ENCODE data around the gene ERCC1. TPM values are rescaled to one million over a fixed set of nuclear protein-coding genes. Genes with fewer than 3 reads are reported as not detected.
A peak's percentile ranks its signal among the peaks of the same experiment; 100 is the strongest.

The ERCC1 gene
- total and polyA plus RNA-seq, 2 of the 13 experiments (the other 11 are each of a cell fraction or from before 2014, with no cell fraction given) = 40.0 to 66.4 TPM

DNA sequence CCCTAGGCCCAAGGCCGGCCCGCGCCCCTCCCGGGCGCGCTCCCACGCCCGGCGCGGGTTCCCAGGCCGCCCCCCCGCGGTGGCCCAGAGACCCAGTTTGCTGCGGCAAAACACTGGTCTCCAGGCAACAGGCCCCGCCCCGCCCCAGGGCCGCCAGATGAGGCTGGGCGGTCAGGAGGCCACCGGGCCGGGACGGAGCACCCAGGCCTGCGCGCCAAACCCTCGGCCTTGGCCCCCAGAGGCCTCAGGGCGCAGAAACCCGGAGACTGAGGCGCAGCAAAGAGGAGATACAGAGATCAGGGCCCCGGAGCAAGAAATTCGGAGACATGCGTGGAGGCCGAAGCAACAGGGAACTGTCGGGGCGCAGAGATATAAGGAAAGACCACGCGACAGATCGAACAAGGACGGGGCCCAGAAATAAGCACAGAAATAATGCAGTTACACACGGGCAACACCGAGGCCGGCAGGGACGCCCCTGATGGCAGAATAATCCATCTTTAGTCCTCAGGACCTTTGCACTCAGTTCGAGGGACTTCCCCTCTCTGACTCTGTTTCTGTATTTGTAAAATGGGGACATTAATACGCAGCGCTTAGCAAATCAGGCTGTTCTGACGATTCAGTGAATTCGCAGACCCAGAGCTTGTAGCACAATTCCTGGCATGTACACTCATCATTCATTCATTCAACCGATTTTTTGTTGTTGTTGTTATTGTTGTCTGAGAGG is 20.8 kb upstream of the ERCC1 start (continued):
- TF ChIP-seq SIX4 (CRISPR knock-in tag; IDR thresholded peaks at IDR 0.05) (no peak), SNAI1 (CRISPR knock-in tag; IDR thresholded peaks at IDR 0.05; ENCODE audit: borderline replicate concordance) (no peak), TEAD3 (CRISPR knock-in tag; optimal IDR thresholded peaks at IDR 0.05; ENCODE audit: borderline replicate concordance) (no peak), RFX5 (IDR thresholded peaks at IDR 0.05; ENCODE audit: low read depth, low read length) (0 out of 2 replicates have a peak, but pooled peaks have one; percentile 17), ZFP62 (CRISPR knock-in tag; IDR thresholded peaks at IDR 0.05) (no peak), SKI (IDR thresholded peaks at IDR 0.05; ENCODE audit: partially characterized antibody) (peak; percentile 65), KLF15 (CRISPR knock-in tag; IDR thresholded peaks at IDR 0.05; ENCODE audit: borderline replicate concordance) (no peak), MAF1 (CRISPR knock-in tag; IDR thresholded peaks at IDR 0.05; ENCODE audit: borderline replicate concordance) (no peak), HDAC6 (IDR thresholded peaks at IDR 0.05; ENCODE audit: low read depth, low read length) (no peak), FOXA3 (CRISPR knock-in tag; IDR thresholded peaks at IDR 0.05) (no peak), PHF21A (CRISPR knock-in tag; IDR thresholded peaks at IDR 0.05) (peak; percentile 68), SETDB1 (CRISPR knock-in tag; IDR thresholded peaks at IDR 0.05; ENCODE audit: borderline replicate concordance) (no peak), TAF1 (CRISPR knock-in tag; IDR thresholded peaks at IDR 0.05) (no peak), GABPB1 (CRISPR knock-in tag; IDR thresholded peaks at IDR 0.05) (peak; percentile 55; the same call in 1 of the 2 replicates), STAT5B (CRISPR knock-in tag; IDR thresholded peaks at IDR 0.05) (no peak), SSRP1 (CRISPR knock-in tag; IDR thresholded peaks at IDR 0.05) (no peak), PCBP1 (IDR thresholded peaks at IDR 0.05; ENCODE audit: borderline replicate concordance, low read depth, low read length) (no peak), DR1 (CRISPR knock-in tag; IDR thresholded peaks at IDR 0.05) (0 out of 2 replicates have a peak, but pooled peaks have one; percentile 38), ZNF572 (CRISPR knock-in tag; IDR thresholded peaks at IDR 0.05) (no peak), MED1 (CRISPR knock-in tag; IDR thresholded peaks at IDR 0.05) (peak; percentile 48; the same call in 1 of the 2 replicates), ZNF674 (CRISPR knock-in tag; IDR thresholded peaks at IDR 0.05; ENCODE audit: low read depth) (no peak)
- TF ChIP-seq, protein P1, sequence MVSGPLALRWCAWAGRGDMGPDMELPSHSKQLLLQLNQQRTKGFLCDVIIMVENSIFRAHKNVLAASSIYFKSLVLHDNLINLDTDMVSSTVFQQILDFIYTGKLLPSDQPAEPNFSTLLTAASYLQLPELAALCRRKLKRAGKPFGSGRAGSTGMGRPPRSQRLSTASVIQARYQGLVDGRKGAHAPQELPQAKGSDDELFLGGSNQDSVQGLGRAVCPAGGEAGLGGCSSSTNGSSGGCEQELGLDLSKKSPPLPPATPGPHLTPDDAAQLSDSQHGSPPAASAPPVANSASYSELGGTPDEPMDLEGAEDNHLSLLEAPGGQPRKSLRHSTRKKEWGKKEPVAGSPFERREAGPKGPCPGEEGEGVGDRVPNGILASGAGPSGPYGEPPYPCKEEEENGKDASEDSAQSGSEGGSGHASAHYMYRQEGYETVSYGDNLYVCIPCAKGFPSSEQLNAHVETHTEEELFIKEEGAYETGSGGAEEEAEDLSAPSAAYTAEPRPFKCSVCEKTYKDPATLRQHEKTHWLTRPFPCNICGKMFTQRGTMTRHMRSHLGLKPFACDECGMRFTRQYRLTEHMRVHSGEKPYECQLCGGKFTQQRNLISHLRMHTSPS (CRISPR knock-in tag; IDR thresholded peaks at IDR 0.05; ENCODE audit: low read depth) = no peak
- TF ChIP-seq, protein P2, sequence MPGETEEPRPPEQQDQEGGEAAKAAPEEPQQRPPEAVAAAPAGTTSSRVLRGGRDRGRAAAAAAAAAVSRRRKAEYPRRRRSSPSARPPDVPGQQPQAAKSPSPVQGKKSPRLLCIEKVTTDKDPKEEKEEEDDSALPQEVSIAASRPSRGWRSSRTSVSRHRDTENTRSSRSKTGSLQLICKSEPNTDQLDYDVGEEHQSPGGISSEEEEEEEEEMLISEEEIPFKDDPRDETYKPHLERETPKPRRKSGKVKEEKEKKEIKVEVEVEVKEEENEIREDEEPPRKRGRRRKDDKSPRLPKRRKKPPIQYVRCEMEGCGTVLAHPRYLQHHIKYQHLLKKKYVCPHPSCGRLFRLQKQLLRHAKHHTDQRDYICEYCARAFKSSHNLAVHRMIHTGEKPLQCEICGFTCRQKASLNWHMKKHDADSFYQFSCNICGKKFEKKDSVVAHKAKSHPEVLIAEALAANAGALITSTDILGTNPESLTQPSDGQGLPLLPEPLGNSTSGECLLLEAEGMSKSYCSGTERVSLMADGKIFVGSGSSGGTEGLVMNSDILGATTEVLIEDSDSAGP (CRISPR knock-in tag; IDR thresholded peaks at IDR 0.05; ENCODE audit: borderline replicate concordance) = peak; percentile 48; the same call in 1 of the 2 replicates
- TF ChIP-seq, protein P3, sequence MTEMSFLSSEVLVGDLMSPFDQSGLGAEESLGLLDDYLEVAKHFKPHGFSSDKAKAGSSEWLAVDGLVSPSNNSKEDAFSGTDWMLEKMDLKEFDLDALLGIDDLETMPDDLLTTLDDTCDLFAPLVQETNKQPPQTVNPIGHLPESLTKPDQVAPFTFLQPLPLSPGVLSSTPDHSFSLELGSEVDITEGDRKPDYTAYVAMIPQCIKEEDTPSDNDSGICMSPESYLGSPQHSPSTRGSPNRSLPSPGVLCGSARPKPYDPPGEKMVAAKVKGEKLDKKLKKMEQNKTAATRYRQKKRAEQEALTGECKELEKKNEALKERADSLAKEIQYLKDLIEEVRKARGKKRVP (CRISPR knock-in tag; IDR thresholded peaks at IDR 0.05) = no peak
- TF ChIP-seq, protein P4, sequence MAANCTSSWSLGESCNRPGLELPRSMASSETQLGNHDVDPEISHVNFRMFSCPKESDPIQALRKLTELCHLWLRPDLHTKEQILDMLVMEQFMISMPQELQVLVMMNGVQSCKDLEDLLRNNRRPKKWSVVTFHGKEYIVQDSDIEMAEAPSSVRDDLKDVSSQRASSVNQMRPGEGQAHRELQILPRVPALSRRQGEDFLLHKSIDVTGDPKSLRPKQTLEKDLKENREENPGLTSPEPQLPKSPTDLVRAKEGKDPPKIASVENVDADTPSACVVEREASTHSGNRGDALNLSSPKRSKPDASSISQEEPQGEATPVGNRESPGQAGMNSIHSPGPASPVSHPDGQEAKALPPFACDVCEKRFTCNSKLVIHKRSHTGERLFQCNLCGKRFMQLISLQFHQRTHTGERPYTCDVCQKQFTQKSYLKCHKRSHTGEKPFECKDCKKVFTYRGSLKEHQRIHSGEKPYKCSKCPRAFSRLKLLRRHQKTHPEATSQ (CRISPR knock-in tag; IDR thresholded peaks at IDR 0.05; ENCODE audit: borderline replicate concordance) = no peak
